Prostate gland (tissue), 2 donors: ENCODE results near the gene STK17A. TPM values are rescaled to one million over a fixed set of nuclear protein-coding genes. Genes with fewer than 3 reads are reported as not detected.

ENCODE experiments used
- DNase-seq: peaks from one replicate; pipeline ENCODE4 v3.0.0-alpha.2; 2019; ENCODE audit warnings: low spot score
- H3K27ac ChIP-seq, 2 donors: fragments of 200-600 bp; sonication (generic); 2 replicates each; pipeline ENCODE4 v1.5.1; 2017 to 2019
- H3K27me3 ChIP-seq: fragments of 200-600 bp; sonication (generic); replicated peaks from 2 replicates; pipeline ENCODE4 v1.5.1; 2019; ENCODE audit not compliant: insufficient read depth
- H3K36me3 ChIP-seq, 2 donors: fragments of 200-600 bp; sonication (generic); 1 replicate in 1 of 2; 2 replicates in 1 of 2; pipeline versions ENCODE4 v1.5.1 to v1.8.1; 2017 to 2019
- H3K4me1 ChIP-seq: fragments of 200-600 bp; sonication (generic); replicated peaks from 2 replicates; pipeline ENCODE4 v1.5.1; 2019
- H3K4me3 ChIP-seq, 2 donors: fragments of 200-600 bp; sonication (generic); 2 replicates each; pipeline ENCODE4 v1.5.1; 2017 to 2019
- H3K9me3 ChIP-seq: fragments of 200-600 bp; sonication (generic); 2 replicates; pipeline ENCODE4 v1.5.1; 2017
- POLR2A ChIP-seq: fragments of 450-650 bp; IDR thresholded peaks from one replicate; pipeline ENCODE4 v1.6.1; 2016; ENCODE audit warnings: antibody characterized with exemption, mild to moderate bottlenecking
- POLR2AphosphoS5 ChIP-seq: sonication (generic); formaldehyde crosslinking; IDR thresholded peaks from one replicate; pipeline ENCODE4 v1.6.1; 2017; ENCODE audit warnings: antibody characterized with exemption
- WGBS: methylation state at CpG from one replicate; pipeline ENCODE4 v1.1.5; 2018; 5-methylcytosine and 5-hydroxymethylcytosine counted together
- intact Hi-C: fragments of 100-400 bp; cut with DNase I; formaldehyde crosslinking; loops from one replicate; pipeline ENCODE4 v1.14.2; 2022
- total RNA-seq, 2 donors: library from RNA; depleted of rRNA; stranded (reverse); fragments of >200 nt; gene quantifications; one replicate each; pipeline ENCODE4 v1.1.0, GENCODE V29; 2016
- TF ChIP-seq, protein P1 (sequence below), 4 experiments: fragments of 200-600 bp in 2 of 4; fragments of 450-650 bp in 2 of 4; sonication (generic) in 2 of 4; IDR thresholded peaks; 1 replicate in 3 of 4; 2 replicates in 1 of 4; pipeline ENCODE4 v1.5.1; 2016 to 2019; ENCODE audit warnings: antibody characterized with exemption in 4 of 4, mild to moderate bottlenecking in 2 of 4, moderate library complexity in 2 of 4

Gene STK17A
- total RNA-seq, 2 donors from 2014 or later = 6.8 to 8.2 TPM

GRCh38 chr7:43557831-43558495 lies 24.9 kb upstream of the STK17A start:
- no peak overlapping the region for H3K4me3 ChIP-seq
- no peaks in the 10 kb centered on the region for H3K9me3 ChIP-seq
- TF ChIP-seq POLR2A = no peak
- no peak for TF ChIP-seq POLR2AphosphoS5
- TF ChIP-seq, protein P1, sequence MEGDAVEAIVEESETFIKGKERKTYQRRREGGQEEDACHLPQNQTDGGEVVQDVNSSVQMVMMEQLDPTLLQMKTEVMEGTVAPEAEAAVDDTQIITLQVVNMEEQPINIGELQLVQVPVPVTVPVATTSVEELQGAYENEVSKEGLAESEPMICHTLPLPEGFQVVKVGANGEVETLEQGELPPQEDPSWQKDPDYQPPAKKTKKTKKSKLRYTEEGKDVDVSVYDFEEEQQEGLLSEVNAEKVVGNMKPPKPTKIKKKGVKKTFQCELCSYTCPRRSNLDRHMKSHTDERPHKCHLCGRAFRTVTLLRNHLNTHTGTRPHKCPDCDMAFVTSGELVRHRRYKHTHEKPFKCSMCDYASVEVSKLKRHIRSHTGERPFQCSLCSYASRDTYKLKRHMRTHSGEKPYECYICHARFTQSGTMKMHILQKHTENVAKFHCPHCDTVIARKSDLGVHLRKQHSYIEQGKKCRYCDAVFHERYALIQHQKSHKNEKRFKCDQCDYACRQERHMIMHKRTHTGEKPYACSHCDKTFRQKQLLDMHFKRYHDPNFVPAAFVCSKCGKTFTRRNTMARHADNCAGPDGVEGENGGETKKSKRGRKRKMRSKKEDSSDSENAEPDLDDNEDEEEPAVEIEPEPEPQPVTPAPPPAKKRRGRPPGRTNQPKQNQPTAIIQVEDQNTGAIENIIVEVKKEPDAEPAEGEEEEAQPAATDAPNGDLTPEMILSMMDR (IDR thresholded peaks at IDR 0.05) = no peak
- intact Hi-C loops = no loop called here
- no peaks in the 10 kb centered on the region for H3K4me1 ChIP-seq
- no peak for DNase-seq
- H3K27ac ChIP-seq = no peak overlapping the region
- 82% methylated on average over 7 of the region's 7 CpGs for WGBS
- no peaks in the 10 kb centered on the region for H3K36me3 ChIP-seq
- H3K27me3 ChIP-seq = no peaks in the 10 kb centered on the region

DNA sequence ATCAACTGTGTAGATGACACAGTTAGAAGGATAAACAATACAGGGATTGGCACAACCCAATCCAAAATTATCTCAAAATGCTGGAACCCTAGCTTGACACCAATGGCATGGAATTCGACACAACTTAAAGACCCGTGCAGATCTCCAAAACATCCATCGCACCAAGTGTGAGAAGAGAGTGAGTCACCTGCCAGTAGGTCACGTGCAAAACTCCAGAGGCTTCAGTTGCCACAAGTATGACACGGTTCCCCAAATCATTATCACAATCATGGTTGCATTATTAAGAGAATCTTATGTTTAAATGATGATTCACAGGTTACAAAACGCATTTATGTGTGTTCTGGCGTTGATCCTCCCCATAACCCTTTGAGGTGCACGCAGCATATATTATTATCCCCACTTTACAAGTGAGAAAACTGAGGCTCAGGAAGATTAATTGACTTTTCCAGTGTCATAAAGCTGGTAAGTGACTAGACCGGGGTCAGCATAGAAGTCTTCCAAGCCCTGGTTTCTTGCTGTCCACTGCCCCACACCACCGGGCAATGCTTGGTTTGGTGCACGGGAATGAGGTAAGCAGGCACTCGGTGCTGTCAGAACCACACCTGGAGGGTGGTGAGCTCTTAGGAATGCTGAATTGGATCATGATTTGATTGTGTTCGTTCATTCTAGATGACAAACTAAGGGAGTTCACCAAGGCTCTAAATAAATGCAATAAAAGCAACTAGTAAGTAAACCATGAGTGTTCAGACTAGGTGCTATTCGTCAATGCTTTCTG lies 23.6 kb upstream of the STK17A start:
- TF ChIP-seq POLR2AphosphoS5 = no peak
- TF ChIP-seq, protein P1 (IDR thresholded peaks at IDR 0.05) = no peak
- TF ChIP-seq POLR2A = no peak
- no peak overlapping the region for H3K4me3 ChIP-seq
- no peaks in the 10 kb centered on the region for H3K36me3 ChIP-seq
- intact Hi-C loops = no loop called here
- DNase-seq = no peak
- no peaks in the 10 kb centered on the region for H3K4me1 ChIP-seq
- WGBS = 89% methylated on average over 14 of the region's 14 CpGs
- no peaks in the 10 kb centered on the region for H3K9me3 ChIP-seq
- no peak overlapping the region for H3K27ac ChIP-seq
- no peaks in the 10 kb centered on the region for H3K27me3 ChIP-seq

- TF ChIP-seq, protein P1 (IDR thresholded peaks at IDR 0.05) = no peak
- TF ChIP-seq POLR2AphosphoS5 (no peak), POLR2A (no peak)
- Histone ChIP-seq H3K27me3 (no peaks in the 10 kb centered on the region), H3K27ac (no peak overlapping the region), H3K4me3 (no peak overlapping the region), H3K4me1 (no peaks in the 10 kb centered on the region), H3K9me3 (no peaks in the 10 kb centered on the region), H3K36me3 (no peaks in the 10 kb centered on the region)
- intact Hi-C loops = no loop called here
- 83% methylated on average over 2 of the region's 2 CpGs for WGBS
- DNase-seq = no peak
Measured at GRCh38 chr7:43559946-43560335, 23.0 kb upstream of the STK17A start.

DNA sequence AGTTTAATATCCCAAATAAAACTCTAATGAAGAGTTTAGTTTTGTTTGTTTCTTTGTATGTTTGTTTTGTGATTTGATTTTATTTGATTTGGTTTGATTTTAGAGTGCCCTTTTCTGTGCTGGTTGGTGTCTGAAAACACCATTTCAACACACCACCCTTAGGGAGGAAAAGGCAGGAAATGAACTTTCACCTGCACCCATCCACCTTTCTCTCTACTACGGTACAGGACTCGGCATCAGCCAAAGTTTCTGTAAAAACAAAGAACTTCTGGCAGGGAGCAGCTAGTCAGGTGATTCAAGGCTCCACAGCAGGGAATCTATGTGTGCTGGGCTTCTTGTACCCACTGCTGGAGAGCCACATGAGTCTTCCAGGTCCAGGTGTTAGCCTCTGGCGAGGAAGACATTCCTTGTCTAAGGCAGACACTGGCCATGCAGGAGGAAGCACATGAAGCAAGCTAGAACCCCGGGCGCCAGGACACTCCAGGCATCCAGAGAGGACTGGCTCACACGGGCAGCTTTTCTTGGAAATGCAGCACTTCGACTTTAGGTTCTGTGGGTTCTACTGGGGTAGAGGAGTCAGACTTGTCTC lies 22.1 kb upstream of the STK17A start:
- H3K36me3 ChIP-seq = no peaks in the 10 kb centered on the region
- TF ChIP-seq POLR2AphosphoS5 (no peak), POLR2A (no peak)
- TF ChIP-seq, protein P1 (IDR thresholded peaks at IDR 0.05) = no peak
- H3K9me3 ChIP-seq = no peaks in the 10 kb centered on the region
- DNase-seq = no peak
- H3K27ac ChIP-seq = no peak overlapping the region
- H3K4me3 ChIP-seq = no peak overlapping the region
- H3K4me1 ChIP-seq = no peaks in the 10 kb centered on the region
- 88% methylated on average over 7 of the region's 7 CpGs for WGBS
- intact Hi-C loops = no loop called here
- no peaks in the 10 kb centered on the region for H3K27me3 ChIP-seq
